Liver (tissue), 3 donors: ENCODE measurements around the gene LSM4.

Source experiments
- ATF3 ChIP-seq: IDR thresholded peaks from 2 replicates; pipeline ENCODE4 v1.6.1; 2016; ENCODE audit warnings: antibody characterized with exemption
- EGR1 ChIP-seq, 2 donors: IDR thresholded peaks; 2 replicates each; pipeline ENCODE4 v1.6.1; 2016 to 2018; ENCODE audit warnings: antibody characterized with exemption in 2 of 2, low read depth in 2 of 2
- FOXA1 ChIP-seq: IDR thresholded peaks from 2 replicates; pipeline ENCODE4 v1.6.1; 2016; ENCODE audit warnings: antibody characterized with exemption
- GABPA ChIP-seq, 2 donors: IDR thresholded peaks in 1 of 2; conservative IDR thresholded peaks in 1 of 2; 2 replicates each; pipeline ENCODE4 v1.6.1; 2016; ENCODE audit warnings: antibody characterized with exemption in 2 of 2, mild to moderate bottlenecking in 1 of 2, moderate library complexity in 1 of 2
- JUND ChIP-seq, 2 donors: IDR thresholded peaks; 2 replicates each; pipeline ENCODE4 v1.6.1; 2016; ENCODE audit warnings: antibody characterized with exemption in 2 of 2
- RAD21 ChIP-seq, 2 donors: IDR thresholded peaks; 2 replicates each; pipeline ENCODE4 v1.6.1; 2016; ENCODE audit warnings: antibody characterized with exemption in 2 of 2, mild to moderate bottlenecking in 2 of 2
- REST ChIP-seq: IDR thresholded peaks from 2 replicates; pipeline ENCODE4 v1.6.1; 2016; ENCODE audit warnings: antibody characterized with exemption, mild to moderate bottlenecking
- RXRA ChIP-seq, 2 donors: IDR thresholded peaks; 2 replicates each; pipeline ENCODE4 v1.6.1; 2017 to 2018; ENCODE audit warnings: antibody characterized with exemption in 2 of 2, mild to moderate bottlenecking in 1 of 2
- SP1 ChIP-seq: IDR thresholded peaks from 2 replicates; pipeline ENCODE4 v1.6.1; 2018; ENCODE audit warnings: antibody characterized with exemption, mild to moderate bottlenecking
- TAF1 ChIP-seq: conservative IDR thresholded peaks from 2 replicates; pipeline ENCODE4 v1.6.1; 2016; ENCODE audit warnings: antibody characterized with exemption, mild to moderate bottlenecking
- YY1 ChIP-seq: IDR thresholded peaks from 2 replicates; pipeline ENCODE4 v1.6.1; 2016; ENCODE audit warnings: antibody characterized with exemption, mild to moderate bottlenecking
- ZBTB33 ChIP-seq: IDR thresholded peaks from 2 replicates; pipeline ENCODE4 v1.6.1; 2016; ENCODE audit warnings: antibody characterized with exemption
- TF ChIP-seq, protein P1 (sequence below): fragments of 150-350 bp; IDR thresholded peaks from 2 replicates; pipeline ENCODE4 v1.5.1; 2017; ENCODE audit warnings: improper control_type of control experiment, low read depth, low read length; ENCODE audit not compliant: missing input control
- TF ChIP-seq, protein P2 (sequence below): IDR thresholded peaks from 2 replicates; pipeline ENCODE4 v1.6.1; 2016; ENCODE audit warnings: antibody characterized with exemption
- donor health status: healthy.
- donor health status: healthy.

- no peak for TF ChIP-seq ATF3
- TF ChIP-seq, protein P1, sequence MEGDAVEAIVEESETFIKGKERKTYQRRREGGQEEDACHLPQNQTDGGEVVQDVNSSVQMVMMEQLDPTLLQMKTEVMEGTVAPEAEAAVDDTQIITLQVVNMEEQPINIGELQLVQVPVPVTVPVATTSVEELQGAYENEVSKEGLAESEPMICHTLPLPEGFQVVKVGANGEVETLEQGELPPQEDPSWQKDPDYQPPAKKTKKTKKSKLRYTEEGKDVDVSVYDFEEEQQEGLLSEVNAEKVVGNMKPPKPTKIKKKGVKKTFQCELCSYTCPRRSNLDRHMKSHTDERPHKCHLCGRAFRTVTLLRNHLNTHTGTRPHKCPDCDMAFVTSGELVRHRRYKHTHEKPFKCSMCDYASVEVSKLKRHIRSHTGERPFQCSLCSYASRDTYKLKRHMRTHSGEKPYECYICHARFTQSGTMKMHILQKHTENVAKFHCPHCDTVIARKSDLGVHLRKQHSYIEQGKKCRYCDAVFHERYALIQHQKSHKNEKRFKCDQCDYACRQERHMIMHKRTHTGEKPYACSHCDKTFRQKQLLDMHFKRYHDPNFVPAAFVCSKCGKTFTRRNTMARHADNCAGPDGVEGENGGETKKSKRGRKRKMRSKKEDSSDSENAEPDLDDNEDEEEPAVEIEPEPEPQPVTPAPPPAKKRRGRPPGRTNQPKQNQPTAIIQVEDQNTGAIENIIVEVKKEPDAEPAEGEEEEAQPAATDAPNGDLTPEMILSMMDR, result no peak
- no peak for TF ChIP-seq EGR1 (IDR thresholded peaks at IDR 0.05; ENCODE audit: low read depth in 2 of 2)
- TF ChIP-seq ZBTB33, result no peak
- TF ChIP-seq TAF1, result no peak
- no peak for TF ChIP-seq RXRA (IDR thresholded peaks at IDR 0.05)
- peak; percentile 0 for TF ChIP-seq SP1
- no peak for TF ChIP-seq REST
- no peak for TF ChIP-seq YY1
- no peak for TF ChIP-seq GABPA (IDR thresholded peaks at IDR 0.05 in 1 of 2, conservative IDR thresholded peaks at IDR 0.05 in 1 of 2)
- TF ChIP-seq, protein P2, sequence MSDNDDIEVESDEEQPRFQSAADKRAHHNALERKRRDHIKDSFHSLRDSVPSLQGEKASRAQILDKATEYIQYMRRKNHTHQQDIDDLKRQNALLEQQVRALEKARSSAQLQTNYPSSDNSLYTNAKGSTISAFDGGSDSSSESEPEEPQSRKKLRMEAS, result no peak
- no peak for TF ChIP-seq JUND (IDR thresholded peaks at IDR 0.05)
- no peak for TF ChIP-seq FOXA1
- no peak for TF ChIP-seq RAD21 (IDR thresholded peaks at IDR 0.05)
Observed at GRCh38 chr19:18357041-18357440, 34.2 kb upstream of the LSM4 start.
